Endothelial cell of umbilical vein (primary cell): ENCODE data around the gene LAMC1.

Source experiments
- CTCF ChIP-seq, 2 donors: IDR thresholded peaks; 1 replicate in 1 of 2; 2 replicates in 1 of 2; pipeline ENCODE4 v1.5.1; 2011; ENCODE audit warnings: low read length in 2 of 2, mild to moderate bottlenecking in 2 of 2, moderate library complexity in 2 of 2, control low read depth in 1 of 2, inconsistent platforms in 1 of 2, low read depth in 1 of 2; ENCODE audit not compliant: insufficient read depth in 1 of 2; ENCODE audit errors: extremely low read depth in 1 of 2
- EZH2 ChIP-seq: IDR thresholded peaks from 2 replicates; pipeline ENCODE4 v1.6.1; 2012; ENCODE audit warnings: borderline replicate concordance, low read depth, mild to moderate bottlenecking, moderate library complexity, low read length, inconsistent platforms; ENCODE audit not compliant: severe bottlenecking
- FOS ChIP-seq: IDR thresholded peaks from 2 replicates; pipeline ENCODE4 v1.6.1; 2011; ENCODE audit warnings: mild to moderate bottlenecking, low read length, moderate library complexity, borderline replicate concordance; ENCODE audit not compliant: insufficient read depth
- GATA2 ChIP-seq: IDR thresholded peaks from 2 replicates; pipeline ENCODE4 v1.7.0; 2011; ENCODE audit warnings: low read depth, mild to moderate bottlenecking, moderate library complexity, mixed read lengths, low read length; ENCODE audit not compliant: insufficient read length, insufficient read depth
- JUN ChIP-seq: IDR thresholded peaks from 2 replicates; pipeline ENCODE4 v1.6.1; 2011; ENCODE audit warnings: borderline replicate concordance, low read depth; ENCODE audit not compliant: insufficient read length, insufficient read depth
- MAX ChIP-seq: IDR thresholded peaks from 2 replicates; pipeline ENCODE4 v1.6.1; 2011; ENCODE audit not compliant: insufficient read depth, insufficient read length
- MYC ChIP-seq: IDR thresholded peaks from one replicate; pipeline ENCODE4 v1.6.1; 2011; ENCODE audit warnings: mild to moderate bottlenecking, low read depth, low read length
- POLR2A ChIP-seq: IDR thresholded peaks from 2 replicates; pipeline ENCODE4 v1.6.1; 2012; ENCODE audit warnings: low read depth, mild to moderate bottlenecking, control low read depth, low read length
- POLR2AphosphoS5 ChIP-seq: IDR thresholded peaks from 2 replicates; pipeline ENCODE4 v1.6.1; 2012; ENCODE audit warnings: low read depth, mild to moderate bottlenecking, control low read depth, low read length, moderate library complexity; ENCODE audit not compliant: insufficient read depth

GRCh38 chr1:183124259-183124658 lies 101.0 kb downstream of the LAMC1 start:
- TF ChIP-seq POLR2AphosphoS5 (no peak), CTCF (IDR thresholded peaks at IDR 0.05; ENCODE audit: extremely low read depth in 1 of 2, insufficient read depth in 1 of 2, low read depth in 1 of 2, low read length in 2 of 2) (no peak), POLR2A (no peak), EZH2 (no peak), JUN (no peak), FOS (peak; percentile 8), MYC (no peak), MAX (no peak), GATA2 (peak; percentile 27)
